ENCODE measurements around the gene CNIH2.
A peak's percentile ranks its signal among the peaks of the same experiment; 100 is the strongest.
"Not testable (repeated sequence)": the region's sequence is repeated elsewhere in the genome, so short reads cannot be mapped to it uniquely, and the experiment has no call there.

The CNIH2 gene

GRCh38 chr11:66259956-66260355 is 18.0 kb upstream of the CNIH2 start:
- no peak for DNase-seq

- no peak for DNase-seq
Measured at GRCh38 chr11:66261578-66261977, 16.4 kb upstream of the CNIH2 start.

- DNase-seq, result no peak
Measured at GRCh38 chr11:66262191-66262590, 15.8 kb upstream of the CNIH2 start.

GRCh38 chr11:66262696-66263095 is 15.3 kb upstream of the CNIH2 start:
- DNase-seq, result no peak

- DNase-seq, result no peak
Measured at GRCh38 chr11:66263231-66263630, 14.7 kb upstream of the CNIH2 start.

- no peak for DNase-seq
Measured at GRCh38 chr11:66263785-66264184, 14.2 kb upstream of the CNIH2 start.

GRCh38 chr11:66264383-66264782 is 13.6 kb upstream of the CNIH2 start:
- DNase-seq, result no peak

- no peak for DNase-seq
Measured at GRCh38 chr11:66264914-66265313, 13.1 kb upstream of the CNIH2 start.

- no peak for DNase-seq
Measured at GRCh38 chr11:66265531-66266377, 12.2 kb upstream of the CNIH2 start.

GRCh38 chr11:66266378-66267038 is 11.5 kb upstream of the CNIH2 start:
- no peak for DNase-seq

GRCh38 chr11:66267039-66267378 is 11.0 kb upstream of the CNIH2 start:
- DNase-seq, result no peak

- peak; percentile 74 for DNase-seq
Measured at GRCh38 chr11:66267379-66268243, 10.4 kb upstream of the CNIH2 start.

- peak; percentile 99 for DNase-seq
Measured at GRCh38 chr11:66268244-66268951, 9.6 kb upstream of the CNIH2 start, which contains the start of gene RAB1B. RAB1B (plus strand) TSS chr11:66268639; CDS start chr11:66268680, 41 bp downstream.

- DNase-seq, result no peak
Measured at GRCh38 chr11:66268952-66269905, 8.7 kb upstream of the CNIH2 start.

- DNase-seq, result no peak
Measured at GRCh38 chr11:66271816-66272215, 6.2 kb upstream of the CNIH2 start.

GRCh38 chr11:66272596-66272995 is 5.4 kb upstream of the CNIH2 start:
- DNase-seq, result no peak

- DNase-seq, result no peak
Measured at GRCh38 chr11:66274219-66274618, 3.8 kb upstream of the CNIH2 start.

- no peak for DNase-seq
Measured at GRCh38 chr11:66275396-66275795, 2.6 kb upstream of the CNIH2 start.

GRCh38 chr11:66275984-66276612 is 1.9 kb upstream of the CNIH2 start:
- DNase-seq, result no peak

- not testable (repeated sequence) for DNase-seq
Measured at GRCh38 chr11:66276619-66277018, 1.4 kb upstream of the CNIH2 start.

- DNase-seq, result not testable (repeated sequence)
Measured at GRCh38 chr11:66277064-66277463, 911 bp upstream of the CNIH2 start.
